Osteoblast (primary cell): ENCODE measurements around the gene RIT2. TPM values are rescaled to one million over a fixed set of nuclear protein-coding genes. Genes with fewer than 3 reads are reported as not detected.

Experiments used
- DNase-seq: peaks from one replicate; pipeline ENCODE4 v3.0.0; 2011; ENCODE audit warnings: low spot score, mixed read lengths; ENCODE audit not compliant: insufficient read length; ENCODE audit errors: missing footprints
- H2AFZ ChIP-seq: 2 replicates; pipeline ENCODE4 v1.6.0; 2011; ENCODE audit warnings: mild to moderate bottlenecking, low read length
- H3K27ac ChIP-seq: 2 replicates; pipeline ENCODE4 v1.5.1; 2011; ENCODE audit warnings: mild to moderate bottlenecking, low read depth, low read length, moderate library complexity
- H3K27me3 ChIP-seq: 2 replicates; pipeline ENCODE4 v1.6.0; 2012; ENCODE audit warnings: mild to moderate bottlenecking, control low read depth, inconsistent platforms, low read length, moderate library complexity; ENCODE audit not compliant: insufficient read depth
- H3K36me3 ChIP-seq: 2 replicates; pipeline ENCODE4 v1.5.1; 2011; ENCODE audit warnings: mild to moderate bottlenecking, low read length, control low read depth, moderate library complexity; ENCODE audit not compliant: insufficient read depth
- H3K4me1 ChIP-seq: 2 replicates; pipeline ENCODE4 v1.5.1; 2011; ENCODE audit warnings: mild to moderate bottlenecking, low read length, control low read depth, moderate library complexity; ENCODE audit not compliant: insufficient read depth
- H3K4me2 ChIP-seq: 2 replicates; pipeline ENCODE4 v1.6.0; 2011; ENCODE audit warnings: mild to moderate bottlenecking, low read length; ENCODE audit not compliant: insufficient read depth
- H3K4me3 ChIP-seq: fragments of 200-600 bp; sonication (generic); 3 replicates; pipeline ENCODE4 v1.5.1; 2012; ENCODE audit warnings: mild to moderate bottlenecking, low read length, inconsistent platforms; ENCODE audit not compliant: insufficient read depth
- H3K79me2 ChIP-seq: 2 replicates; pipeline ENCODE4 v1.6.0; 2012; ENCODE audit warnings: mild to moderate bottlenecking, low read length, control low read depth, inconsistent platforms; ENCODE audit not compliant: insufficient read depth
- H3K9me3 ChIP-seq: 2 replicates; pipeline ENCODE4 v1.5.1; 2011; ENCODE audit warnings: low read depth, low read length, control low read depth
- H4K20me1 ChIP-seq: 2 replicates; pipeline ENCODE4 v1.6.0; 2012; ENCODE audit warnings: mild to moderate bottlenecking, low read length, control low read depth; ENCODE audit not compliant: insufficient read depth
- total RNA-seq: library from RNA; depleted of rRNA; stranded (reverse); fragments of >200 nt; gene quantifications from 2 replicates; pipeline ENCODE4 v1.2.3, GENCODE V29; 2012
- TF ChIP-seq, protein P1 (sequence below): IDR thresholded peaks from 2 replicates; pipeline ENCODE4 v1.5.1; 2011; ENCODE audit warnings: mild to moderate bottlenecking, low read depth, low read length, moderate library complexity; ENCODE audit errors: extremely low read depth

The RIT2 gene
- total RNA-seq, 1 donor, result not detected

DNA sequence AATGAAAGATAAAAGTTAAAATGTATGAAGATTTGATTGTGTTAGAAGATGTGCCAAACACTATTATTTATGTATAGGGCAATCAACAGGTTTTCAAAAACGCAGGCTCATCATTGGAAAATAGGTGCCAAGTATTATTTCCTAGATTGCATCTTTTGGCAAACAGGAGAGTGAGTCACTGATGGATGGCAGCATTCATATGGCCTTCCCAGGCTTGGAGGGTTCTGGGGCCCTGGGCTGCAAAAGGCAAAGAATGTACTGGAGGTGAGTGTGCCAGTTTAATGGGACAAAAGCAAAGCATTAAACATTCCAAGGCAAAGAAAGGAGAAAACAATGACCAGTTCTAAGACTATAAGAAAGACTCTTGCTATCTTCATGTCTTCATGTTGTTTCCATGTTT lies 379.4 kb downstream of the RIT2 start:
- TF ChIP-seq, protein P1, sequence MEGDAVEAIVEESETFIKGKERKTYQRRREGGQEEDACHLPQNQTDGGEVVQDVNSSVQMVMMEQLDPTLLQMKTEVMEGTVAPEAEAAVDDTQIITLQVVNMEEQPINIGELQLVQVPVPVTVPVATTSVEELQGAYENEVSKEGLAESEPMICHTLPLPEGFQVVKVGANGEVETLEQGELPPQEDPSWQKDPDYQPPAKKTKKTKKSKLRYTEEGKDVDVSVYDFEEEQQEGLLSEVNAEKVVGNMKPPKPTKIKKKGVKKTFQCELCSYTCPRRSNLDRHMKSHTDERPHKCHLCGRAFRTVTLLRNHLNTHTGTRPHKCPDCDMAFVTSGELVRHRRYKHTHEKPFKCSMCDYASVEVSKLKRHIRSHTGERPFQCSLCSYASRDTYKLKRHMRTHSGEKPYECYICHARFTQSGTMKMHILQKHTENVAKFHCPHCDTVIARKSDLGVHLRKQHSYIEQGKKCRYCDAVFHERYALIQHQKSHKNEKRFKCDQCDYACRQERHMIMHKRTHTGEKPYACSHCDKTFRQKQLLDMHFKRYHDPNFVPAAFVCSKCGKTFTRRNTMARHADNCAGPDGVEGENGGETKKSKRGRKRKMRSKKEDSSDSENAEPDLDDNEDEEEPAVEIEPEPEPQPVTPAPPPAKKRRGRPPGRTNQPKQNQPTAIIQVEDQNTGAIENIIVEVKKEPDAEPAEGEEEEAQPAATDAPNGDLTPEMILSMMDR, result no peak
- H3K27me3 ChIP-seq, result no peaks in the 10 kb centered on the region
- H3K4me2 ChIP-seq, result no peak overlapping the region
- H2AFZ ChIP-seq, result no peak overlapping the region
- H3K27ac ChIP-seq, result no peak overlapping the region
- no peak overlapping the region for H3K4me3 ChIP-seq
- DNase-seq, result peak; percentile 3
- H3K4me1 ChIP-seq, result no peaks in the 10 kb centered on the region
- H3K9me3 ChIP-seq, result no peaks in the 10 kb centered on the region
- no peaks in the 10 kb centered on the region for H3K79me2 ChIP-seq
- H3K36me3 ChIP-seq, result no peaks in the 10 kb centered on the region
- H4K20me1 ChIP-seq, result no peaks in the 10 kb centered on the region

GRCh38 chr18:42734520-42734919 lies 381.0 kb downstream of the RIT2 start:
- Histone ChIP-seq H3K27me3 (no peaks in the 10 kb centered on the region), H3K4me1 (no peaks in the 10 kb centered on the region), H3K36me3 (no peaks in the 10 kb centered on the region), H3K4me3 (no peak overlapping the region), H2AFZ (no peak overlapping the region), H3K79me2 (no peaks in the 10 kb centered on the region), H4K20me1 (no peaks in the 10 kb centered on the region), H3K9me3 (no peaks in the 10 kb centered on the region), H3K4me2 (no peak overlapping the region), H3K27ac (no peak overlapping the region)
- TF ChIP-seq, protein P1, result no peak
- no peak for DNase-seq

DNA sequence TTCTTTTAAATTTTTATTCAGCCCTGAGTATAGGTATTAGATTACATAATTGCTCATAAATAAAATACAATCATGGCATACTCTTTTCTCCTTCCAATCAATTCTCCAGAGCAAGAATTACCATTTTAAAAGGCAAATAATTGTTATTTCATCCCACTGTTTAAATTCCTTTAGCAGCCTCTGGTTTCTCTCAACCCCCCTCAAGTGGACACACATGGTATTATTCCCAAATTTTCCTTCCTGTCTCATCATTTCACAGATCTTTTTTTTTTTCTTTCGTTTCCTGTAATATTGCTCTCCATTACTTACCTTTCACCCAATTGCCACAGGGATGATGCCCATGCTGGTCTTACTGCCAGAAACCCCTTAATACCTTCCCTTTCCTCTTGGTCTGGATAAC lies 385.2 kb downstream of the RIT2 start:
- TF ChIP-seq, protein P1, result peak; percentile 22
- H3K4me1 ChIP-seq, result no peaks in the 10 kb centered on the region
- no peaks in the 10 kb centered on the region for H3K9me3 ChIP-seq
- H3K4me2 ChIP-seq, result no peak overlapping the region
- H3K79me2 ChIP-seq, result no peaks in the 10 kb centered on the region
- no peak overlapping the region for H3K27ac ChIP-seq
- no peaks in the 10 kb centered on the region for H3K36me3 ChIP-seq
- no peak overlapping the region for H3K4me3 ChIP-seq
- H3K27me3 ChIP-seq, result no peaks in the 10 kb centered on the region
- no peaks in the 10 kb centered on the region for H4K20me1 ChIP-seq
- no peak overlapping the region for H2AFZ ChIP-seq
- no peak for DNase-seq

DNA sequence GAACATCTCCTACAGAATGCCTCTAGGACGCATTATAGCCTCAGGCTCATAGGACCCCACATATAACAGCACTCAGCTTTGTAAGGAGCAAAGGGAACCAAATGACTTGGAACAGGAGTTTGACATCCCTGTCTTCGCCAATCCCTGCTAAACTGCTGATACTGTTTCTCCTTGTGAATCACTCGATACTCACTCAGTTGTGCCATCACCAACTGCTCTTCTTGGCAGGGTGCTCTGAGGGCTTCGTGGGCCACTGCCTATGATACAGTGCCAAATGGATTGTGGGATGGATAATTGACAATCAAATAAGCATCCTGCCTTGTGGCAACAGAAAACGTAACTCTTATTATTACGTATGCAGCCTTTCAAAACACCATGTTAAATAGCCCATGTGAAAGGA lies 396.3 kb downstream of the RIT2 start:
- Histone ChIP-seq H3K4me3 (no peak overlapping the region), H4K20me1 (no peaks in the 10 kb centered on the region), H3K27me3 (no peaks in the 10 kb centered on the region), H3K9me3 (no peaks in the 10 kb centered on the region), H3K79me2 (no peaks in the 10 kb centered on the region), H3K36me3 (no peaks in the 10 kb centered on the region), H3K4me1 (no peaks in the 10 kb centered on the region), H3K27ac (no peak overlapping the region), H2AFZ (no peak overlapping the region), H3K4me2 (no peak overlapping the region)
- TF ChIP-seq, protein P1, result no peak
- no peak for DNase-seq
